ENCODE measurements around the gene GOT2.

Gene GOT2

DNA sequence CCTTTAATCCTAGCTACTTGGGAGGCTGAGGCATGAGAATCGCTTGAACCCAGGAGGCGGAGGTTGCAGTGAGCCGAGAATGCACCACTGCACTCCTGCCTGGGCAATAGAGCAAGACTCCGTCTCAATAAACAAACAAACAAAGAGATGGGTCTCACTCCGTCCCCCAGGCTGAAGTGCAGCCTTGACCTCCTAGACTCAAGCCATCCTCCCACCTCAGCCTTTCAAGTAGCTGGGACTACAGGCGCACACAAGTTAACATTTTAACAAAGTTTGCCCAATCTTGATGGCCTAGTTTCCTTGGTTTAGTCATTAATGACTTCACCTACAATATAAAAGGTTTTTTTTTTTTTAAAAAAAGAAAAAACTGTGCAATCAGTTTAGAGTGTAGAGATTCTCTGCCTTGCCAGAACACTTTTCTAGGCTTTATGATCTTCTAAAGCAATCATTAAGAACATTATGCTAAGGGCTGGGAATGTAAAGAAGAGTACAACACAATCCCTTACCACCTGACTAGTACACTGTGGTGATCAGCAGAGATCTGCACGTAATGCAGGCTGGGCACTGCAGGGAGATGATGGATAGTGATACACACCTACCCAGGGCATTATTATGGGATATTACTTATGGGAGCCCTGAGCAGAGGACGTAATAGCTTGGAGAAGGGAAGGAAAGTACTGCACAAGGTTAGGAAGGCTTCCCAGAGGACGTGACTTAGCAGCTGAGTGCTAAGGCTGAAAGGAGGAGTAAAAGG is 6.9 kb downstream of the GOT2 start:
- TF ChIP-seq, protein P1, sequence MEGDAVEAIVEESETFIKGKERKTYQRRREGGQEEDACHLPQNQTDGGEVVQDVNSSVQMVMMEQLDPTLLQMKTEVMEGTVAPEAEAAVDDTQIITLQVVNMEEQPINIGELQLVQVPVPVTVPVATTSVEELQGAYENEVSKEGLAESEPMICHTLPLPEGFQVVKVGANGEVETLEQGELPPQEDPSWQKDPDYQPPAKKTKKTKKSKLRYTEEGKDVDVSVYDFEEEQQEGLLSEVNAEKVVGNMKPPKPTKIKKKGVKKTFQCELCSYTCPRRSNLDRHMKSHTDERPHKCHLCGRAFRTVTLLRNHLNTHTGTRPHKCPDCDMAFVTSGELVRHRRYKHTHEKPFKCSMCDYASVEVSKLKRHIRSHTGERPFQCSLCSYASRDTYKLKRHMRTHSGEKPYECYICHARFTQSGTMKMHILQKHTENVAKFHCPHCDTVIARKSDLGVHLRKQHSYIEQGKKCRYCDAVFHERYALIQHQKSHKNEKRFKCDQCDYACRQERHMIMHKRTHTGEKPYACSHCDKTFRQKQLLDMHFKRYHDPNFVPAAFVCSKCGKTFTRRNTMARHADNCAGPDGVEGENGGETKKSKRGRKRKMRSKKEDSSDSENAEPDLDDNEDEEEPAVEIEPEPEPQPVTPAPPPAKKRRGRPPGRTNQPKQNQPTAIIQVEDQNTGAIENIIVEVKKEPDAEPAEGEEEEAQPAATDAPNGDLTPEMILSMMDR (IDR thresholded peaks at IDR 0.05; ENCODE audit: insufficient read depth, low read length), result no peak
- TF ChIP-seq GABPA (IDR thresholded peaks at IDR 0.05; ENCODE audit: low read depth), result no peak
- H3K4me3 ChIP-seq (replicated peaks; ENCODE audit: insufficient read depth, low read length), result no peak overlapping the region
- no peak for DNase-seq (ENCODE audit: low read depth in 1 of 2, low spot score in 1 of 2)
- no peak overlapping the region for H3K27ac ChIP-seq (replicated peaks)
- H3K27me3 ChIP-seq (ENCODE audit: insufficient read depth, poor library complexity, severe bottlenecking), result no peaks in the 10 kb centered on the region

DNA sequence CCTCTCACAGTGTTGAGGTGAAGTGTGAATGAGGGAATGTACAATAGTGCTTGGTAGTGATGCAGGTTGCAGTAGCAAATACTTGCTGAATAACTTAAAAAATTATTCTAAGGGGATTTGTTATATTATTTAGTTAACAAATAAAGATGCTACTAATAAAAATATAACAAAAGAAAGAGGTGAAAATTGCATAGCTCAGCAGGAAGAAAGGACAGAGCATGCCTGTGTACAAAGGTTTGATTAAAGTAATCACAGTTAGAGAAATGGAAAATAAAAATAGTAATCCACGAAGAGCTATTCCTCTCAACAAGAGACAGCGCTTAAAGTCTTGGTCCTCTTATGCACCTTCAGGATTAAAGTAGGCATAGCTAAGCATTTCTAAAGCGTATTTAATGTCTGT is 11.0 kb downstream of the GOT2 start:
- TF ChIP-seq GABPA (IDR thresholded peaks at IDR 0.05; ENCODE audit: low read depth), result no peak
- TF ChIP-seq, protein P2, sequence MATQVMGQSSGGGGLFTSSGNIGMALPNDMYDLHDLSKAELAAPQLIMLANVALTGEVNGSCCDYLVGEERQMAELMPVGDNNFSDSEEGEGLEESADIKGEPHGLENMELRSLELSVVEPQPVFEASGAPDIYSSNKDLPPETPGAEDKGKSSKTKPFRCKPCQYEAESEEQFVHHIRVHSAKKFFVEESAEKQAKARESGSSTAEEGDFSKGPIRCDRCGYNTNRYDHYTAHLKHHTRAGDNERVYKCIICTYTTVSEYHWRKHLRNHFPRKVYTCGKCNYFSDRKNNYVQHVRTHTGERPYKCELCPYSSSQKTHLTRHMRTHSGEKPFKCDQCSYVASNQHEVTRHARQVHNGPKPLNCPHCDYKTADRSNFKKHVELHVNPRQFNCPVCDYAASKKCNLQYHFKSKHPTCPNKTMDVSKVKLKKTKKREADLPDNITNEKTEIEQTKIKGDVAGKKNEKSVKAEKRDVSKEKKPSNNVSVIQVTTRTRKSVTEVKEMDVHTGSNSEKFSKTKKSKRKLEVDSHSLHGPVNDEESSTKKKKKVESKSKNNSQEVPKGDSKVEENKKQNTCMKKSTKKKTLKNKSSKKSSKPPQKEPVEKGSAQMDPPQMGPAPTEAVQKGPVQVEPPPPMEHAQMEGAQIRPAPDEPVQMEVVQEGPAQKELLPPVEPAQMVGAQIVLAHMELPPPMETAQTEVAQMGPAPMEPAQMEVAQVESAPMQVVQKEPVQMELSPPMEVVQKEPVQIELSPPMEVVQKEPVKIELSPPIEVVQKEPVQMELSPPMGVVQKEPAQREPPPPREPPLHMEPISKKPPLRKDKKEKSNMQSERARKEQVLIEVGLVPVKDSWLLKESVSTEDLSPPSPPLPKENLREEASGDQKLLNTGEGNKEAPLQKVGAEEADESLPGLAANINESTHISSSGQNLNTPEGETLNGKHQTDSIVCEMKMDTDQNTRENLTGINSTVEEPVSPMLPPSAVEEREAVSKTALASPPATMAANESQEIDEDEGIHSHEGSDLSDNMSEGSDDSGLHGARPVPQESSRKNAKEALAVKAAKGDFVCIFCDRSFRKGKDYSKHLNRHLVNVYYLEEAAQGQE (IDR thresholded peaks at IDR 0.05; ENCODE audit: insufficient replicate concordance, low read depth), result no peak
- TF ChIP-seq POLR2AphosphoS5 (IDR thresholded peaks at IDR 0.05; ENCODE audit: low read depth), result no peak
- TF ChIP-seq, protein P1 (IDR thresholded peaks at IDR 0.05; ENCODE audit: insufficient read depth, low read length), result no peak
- TF ChIP-seq SPI1 (IDR thresholded peaks at IDR 0.05; ENCODE audit: borderline replicate concordance, low read depth), result no peak
- H3K4me3 ChIP-seq (replicated peaks; ENCODE audit: insufficient read depth, low read length), result no peak overlapping the region
- DNase-seq (ENCODE audit: low read depth in 1 of 2, low spot score in 1 of 2), result no peak
- H3K27me3 ChIP-seq (ENCODE audit: insufficient read depth, poor library complexity, severe bottlenecking), result no peaks in the 10 kb centered on the region
- no peak overlapping the region for H3K27ac ChIP-seq (replicated peaks)

DNA sequence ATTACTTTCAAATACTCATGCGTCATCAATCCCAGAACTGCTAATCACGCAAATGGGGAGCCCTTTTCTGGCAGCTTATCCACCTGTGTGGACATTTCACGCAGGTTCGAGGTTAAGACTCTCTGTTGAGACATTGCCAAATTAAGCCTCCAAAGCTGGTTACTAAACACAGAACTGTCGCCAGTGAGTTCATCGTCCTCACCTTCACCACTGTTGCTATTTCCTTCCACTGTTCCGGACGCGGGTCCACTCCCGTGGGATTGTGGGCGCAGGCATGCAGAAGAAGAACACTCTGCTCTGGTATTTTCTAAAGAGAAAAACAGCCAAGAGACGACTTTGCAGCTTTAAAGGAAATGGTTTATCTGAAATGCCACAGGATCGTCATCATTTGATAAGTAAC is 16.1 kb downstream of the GOT2 start:
- H3K27me3 ChIP-seq (ENCODE audit: insufficient read depth, poor library complexity, severe bottlenecking), result no peaks in the 10 kb centered on the region
- TF ChIP-seq SPI1 (IDR thresholded peaks at IDR 0.05; ENCODE audit: borderline replicate concordance, low read depth) (no peak), POLR2AphosphoS5 (IDR thresholded peaks at IDR 0.05; ENCODE audit: low read depth) (no peak), GABPA (IDR thresholded peaks at IDR 0.05; ENCODE audit: low read depth) (no peak)
- TF ChIP-seq, protein P2 (IDR thresholded peaks at IDR 0.05; ENCODE audit: insufficient replicate concordance, low read depth), result no peak
- TF ChIP-seq, protein P1 (IDR thresholded peaks at IDR 0.05; ENCODE audit: insufficient read depth, low read length), result no peak
- no peak for DNase-seq (ENCODE audit: low read depth in 1 of 2, low spot score in 1 of 2)

DNA sequence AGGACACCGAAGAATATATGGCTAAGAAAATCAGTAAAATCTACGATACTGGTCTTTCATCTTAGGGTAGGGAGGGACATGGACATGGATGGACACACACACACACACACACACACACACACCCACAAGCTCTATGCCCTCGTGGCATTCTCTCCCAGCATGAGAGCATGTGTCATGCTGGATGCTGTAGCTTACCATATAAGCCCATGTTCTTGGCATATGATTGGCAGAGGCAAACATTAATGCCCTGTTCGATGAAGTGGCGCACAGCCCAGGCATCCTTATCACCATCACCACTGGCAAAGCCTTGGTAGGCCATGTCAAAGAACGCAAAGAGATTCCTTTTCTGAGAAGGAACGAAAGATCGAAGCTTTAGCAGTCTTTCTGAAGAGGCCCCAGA is 17.6 kb downstream of the GOT2 start:
- TF ChIP-seq, protein P1 (IDR thresholded peaks at IDR 0.05; ENCODE audit: insufficient read depth, low read length), result no peak
- TF ChIP-seq GABPA (IDR thresholded peaks at IDR 0.05; ENCODE audit: low read depth) (no peak), POLR2AphosphoS5 (IDR thresholded peaks at IDR 0.05; ENCODE audit: low read depth) (no peak), SPI1 (IDR thresholded peaks at IDR 0.05; ENCODE audit: borderline replicate concordance, low read depth) (no peak)
- TF ChIP-seq, protein P2 (IDR thresholded peaks at IDR 0.05; ENCODE audit: insufficient replicate concordance, low read depth), result no peak
- Histone ChIP-seq H3K27ac (replicated peaks) (no peak overlapping the region), H3K27me3 (ENCODE audit: insufficient read depth, poor library complexity, severe bottlenecking) (no peaks in the 10 kb centered on the region), H3K4me3 (replicated peaks; ENCODE audit: insufficient read depth, low read length) (no peak overlapping the region)
- no peak for DNase-seq (ENCODE audit: low read depth in 1 of 2, low spot score in 1 of 2)

More for the DNA sequence above, 16.1 kb downstream of the GOT2 start:
- H3K27ac ChIP-seq (replicated peaks), result no peak overlapping the region
- H3K4me3 ChIP-seq (replicated peaks; ENCODE audit: insufficient read depth, low read length), result no peak overlapping the region
